ENCODE data around the gene COMP.

Gene COMP

DNA sequence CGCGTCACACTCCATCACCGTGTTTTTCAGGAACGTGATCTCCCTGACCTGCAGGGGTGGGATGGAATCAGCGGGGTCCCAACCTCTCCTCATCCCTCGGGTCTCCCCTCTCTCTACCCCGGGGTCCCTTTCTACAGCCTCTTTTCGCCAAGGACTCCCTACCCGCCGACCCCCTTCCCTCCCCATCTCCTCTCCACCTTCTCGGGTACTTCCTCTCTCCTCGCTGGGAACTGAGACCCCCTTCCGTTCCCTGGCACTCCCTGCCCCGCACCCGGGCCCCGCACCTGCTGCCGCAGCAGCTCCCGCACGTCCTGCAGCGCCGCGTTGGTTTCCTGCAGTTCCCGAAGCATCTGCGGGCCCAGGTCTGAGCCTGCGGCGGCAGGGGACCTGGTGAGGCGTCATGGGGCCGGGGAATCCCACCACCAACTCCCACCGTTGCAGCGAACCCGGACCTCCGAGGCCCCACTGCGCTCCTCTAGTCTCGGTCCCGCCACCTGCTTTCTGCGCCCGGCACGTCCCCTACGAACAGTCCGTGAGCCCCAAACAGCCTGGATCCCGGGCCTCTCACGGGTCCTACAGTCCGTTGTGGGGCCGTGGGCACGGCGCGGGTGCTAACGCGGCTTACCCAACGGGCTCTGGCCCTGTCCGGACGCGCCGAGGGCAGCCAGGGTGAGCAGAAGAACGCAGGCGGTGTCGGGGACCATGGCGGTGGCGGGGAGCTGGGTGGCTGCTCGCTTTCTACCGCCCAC is at the start of gene COMP:
COMP (minus strand) TSS at position 740 of the 749 bp plus-strand sequence; CDS start at position 704, 36 bp downstream.
- Histone ChIP-seq H3K4me1 (peaks cover 24% of the 10 kb centered on the region), H3K27me3 (peaks cover 100% of the 10 kb centered on the region), H3K27ac (no peak within 1 kb of the TSS), H3K9ac (no peak within 1 kb of the TSS), H4K20me1 (peaks cover 73% of the 10 kb centered on the region), H3K9me3 (peaks cover 4% of the 10 kb centered on the region; the same call in 1 of the 2 replicates), H3K4me2 (peak within 1 kb of the TSS; percentile 87; the same call in 1 of the 2 replicates), H3K36me3 (no peaks in the 10 kb centered on the region), H3K4me3 (peak within 1 kb of the TSS; percentile 60)
- no peak for TF ChIP-seq Cebpa-rat (IDR thresholded peaks at IDR 0.05)

DNA sequence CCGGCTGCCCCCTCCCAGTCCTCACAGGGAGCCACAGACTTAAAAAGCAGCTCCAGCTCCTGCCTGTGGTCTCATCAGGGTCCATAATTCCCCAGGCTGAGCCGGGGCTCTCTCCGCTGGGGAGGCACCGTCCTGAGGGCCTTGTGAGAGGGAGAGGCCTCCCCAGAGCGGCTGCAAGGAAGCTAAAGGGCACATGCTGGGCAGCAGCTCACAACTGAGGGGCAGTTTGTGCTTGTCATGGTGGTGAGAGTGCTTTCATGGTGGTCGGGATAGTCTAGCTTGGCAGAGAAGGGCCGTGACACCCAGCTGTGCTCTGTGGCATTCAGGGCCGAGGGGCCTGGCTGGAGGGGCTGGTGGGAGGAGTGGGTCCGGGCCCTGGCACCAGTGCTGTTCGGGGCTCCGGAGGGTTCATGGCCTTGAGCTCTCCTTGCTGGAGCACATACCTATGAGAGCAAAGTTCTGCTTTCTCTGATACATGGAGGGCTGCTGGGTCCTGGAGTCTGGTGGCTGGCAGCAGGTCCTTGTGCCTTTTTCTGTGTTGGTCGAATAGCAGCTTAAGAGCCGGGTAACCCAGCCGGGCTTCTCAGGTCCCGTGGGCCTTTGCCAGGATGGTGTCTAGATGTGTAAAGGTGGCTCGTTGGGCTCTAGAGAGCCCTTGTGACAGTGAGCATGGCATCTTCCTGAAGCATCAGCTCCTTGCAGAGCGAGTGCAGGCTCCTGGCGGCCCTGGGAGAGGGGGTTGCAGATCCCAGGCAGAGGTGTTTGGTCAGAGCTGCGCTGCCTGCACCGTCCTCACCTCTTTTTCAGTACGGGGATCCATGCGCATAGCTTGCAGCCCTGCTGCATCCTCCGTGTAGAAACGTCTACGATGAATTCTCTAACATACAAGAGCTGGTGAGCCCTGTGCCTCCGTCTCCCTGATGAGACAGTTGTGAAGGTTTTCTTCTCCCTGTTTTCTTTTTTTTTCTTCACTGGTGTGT is 49.5 kb upstream of the COMP start:
- peaks cover 100% of the 10 kb centered on the region for H4K20me1 ChIP-seq
- peaks cover 100% of the 10 kb centered on the region for H3K4me1 ChIP-seq
- no peak for TF ChIP-seq Cebpa-rat (IDR thresholded peaks at IDR 0.05)
- no peak overlapping the region for H3K4me3 ChIP-seq
- H3K27me3 ChIP-seq: no peaks in the 10 kb centered on the region
- H3K9me3 ChIP-seq: no peaks in the 10 kb centered on the region
- H3K9ac ChIP-seq: peak overlapping the region; percentile 24; the same call in 1 of the 2 replicates
- H3K36me3 ChIP-seq: peaks cover 70% of the 10 kb centered on the region
- peak overlapping the region; percentile 26; the same call in 1 of the 2 replicates for H3K27ac ChIP-seq
- H3K4me2 ChIP-seq: peak overlapping the region; percentile 52; the same call in 1 of the 2 replicates

DNA sequence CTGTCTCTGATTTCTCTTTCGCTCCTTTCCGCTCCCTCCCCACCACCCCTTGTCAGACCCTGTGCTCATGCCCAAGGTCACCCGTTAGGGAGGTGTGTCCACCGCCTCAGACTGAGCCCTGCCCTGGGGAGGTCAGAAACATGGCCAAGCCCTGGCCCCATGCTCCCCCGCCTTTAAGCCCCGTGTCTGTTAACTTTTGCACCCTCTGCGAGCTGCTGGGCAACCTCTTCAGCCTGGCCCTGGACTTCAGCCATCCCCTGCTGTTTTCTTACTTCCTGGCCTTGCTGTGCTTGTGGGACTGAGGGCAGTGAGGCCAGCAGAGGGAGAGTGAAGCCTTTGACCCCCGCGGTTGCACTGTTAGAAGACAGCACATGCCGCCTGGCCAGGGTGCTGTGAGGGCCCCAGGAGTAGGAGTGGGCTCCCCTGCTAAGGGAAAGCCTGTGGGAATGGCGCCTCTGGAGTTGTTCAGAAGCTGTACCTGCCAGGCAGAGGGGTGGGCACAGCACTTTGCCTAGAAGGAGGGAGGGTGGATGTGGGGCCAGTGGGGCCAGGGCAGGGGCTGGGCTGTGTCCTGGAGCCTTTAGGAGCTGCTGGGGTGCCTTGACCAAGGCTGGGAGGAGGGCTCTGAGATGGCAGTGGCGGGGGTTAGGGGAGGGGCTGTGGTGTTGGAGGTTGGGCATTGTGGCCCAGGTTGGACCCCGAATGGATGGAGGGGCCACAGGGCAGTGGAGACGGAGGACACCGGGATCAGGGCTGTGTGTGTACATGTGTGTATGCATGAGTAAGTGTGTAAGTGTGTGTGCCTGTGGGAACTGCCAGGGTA is 48.6 kb upstream of the COMP start:
- Histone ChIP-seq H4K20me1 (peaks cover 100% of the 10 kb centered on the region), H3K4me1 (peaks cover 100% of the 10 kb centered on the region), H3K9ac (0 out of 2 replicates have a peak overlapping the region, but pooled peaks have one; percentile 24), H3K27ac (peak overlapping the region; percentile 26; the same call in 1 of the 2 replicates), H3K4me3 (no peak overlapping the region), H3K9me3 (no peaks in the 10 kb centered on the region), H3K27me3 (no peaks in the 10 kb centered on the region), H3K36me3 (peaks cover 70% of the 10 kb centered on the region), H3K4me2 (peak overlapping the region; percentile 19; the same call in 1 of the 2 replicates)
- no peak for TF ChIP-seq Cebpa-rat (IDR thresholded peaks at IDR 0.05)

DNA sequence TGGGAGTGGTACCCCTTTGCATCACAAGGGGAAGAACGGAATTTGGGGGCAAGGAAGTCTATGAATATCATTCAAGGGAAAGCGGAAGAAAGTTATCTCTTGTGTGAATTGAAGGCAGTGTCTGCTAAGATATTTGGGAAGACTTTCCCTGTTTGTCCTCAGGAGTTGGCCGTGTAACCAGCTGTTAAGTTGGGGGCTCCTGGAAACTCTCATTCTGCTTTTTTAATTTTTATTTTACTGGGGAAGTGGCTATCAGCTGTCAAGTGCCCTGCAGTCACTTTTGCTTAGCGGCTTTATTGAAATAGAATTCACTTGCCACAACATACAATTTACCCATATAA is 43.5 kb upstream of the COMP start:
- H3K9ac ChIP-seq: peak overlapping the region; percentile 96; the same call in 1 of the 2 replicates

DNA sequence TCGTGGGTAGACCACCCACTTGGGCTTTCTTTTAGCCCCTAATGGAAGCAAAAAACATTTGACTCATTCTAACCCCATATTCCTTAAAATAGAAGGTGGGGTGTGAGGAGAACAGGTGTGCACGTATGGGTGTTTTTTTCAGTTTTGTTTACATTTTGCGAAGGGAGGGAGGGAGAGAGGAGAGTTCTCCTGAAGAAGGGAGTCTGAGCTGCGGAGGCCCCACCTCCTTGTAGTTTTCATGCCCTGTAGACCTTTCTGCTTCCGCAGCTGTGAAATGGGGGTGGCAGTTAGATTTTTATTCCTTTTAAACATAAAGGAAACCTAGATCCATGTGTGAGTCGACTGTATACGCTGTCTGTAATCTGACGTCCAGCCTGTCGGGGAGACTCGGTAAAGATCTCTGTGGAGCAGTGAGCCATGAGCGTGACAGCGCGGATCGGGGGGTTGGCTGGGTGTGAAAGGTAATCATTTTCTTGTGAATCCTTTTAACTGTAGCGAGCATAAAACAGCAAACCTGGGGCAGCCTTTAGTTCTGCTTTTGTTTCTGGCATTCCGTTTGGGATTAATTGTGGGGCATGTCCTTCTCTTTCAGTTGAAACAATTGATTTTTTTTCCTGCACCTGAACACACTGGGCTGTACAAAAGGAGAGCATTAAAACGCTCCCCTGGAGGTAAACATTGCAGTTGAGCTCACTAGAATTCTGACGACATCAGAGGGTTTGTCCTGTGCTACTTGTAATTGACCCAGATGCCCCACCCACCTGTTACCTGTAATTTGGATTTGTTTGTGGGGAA is 42.9 kb upstream of the COMP start:
- Histone ChIP-seq H3K4me1 (peaks cover 56% of the 10 kb centered on the region), H3K9me3 (no peaks in the 10 kb centered on the region), H3K27me3 (no peaks in the 10 kb centered on the region), H3K9ac (peak overlapping the region; percentile 96), H3K36me3 (peaks cover 55% of the 10 kb centered on the region), H3K4me2 (peak overlapping the region; percentile 97), H4K20me1 (peaks cover 72% of the 10 kb centered on the region), H3K4me3 (peak overlapping the region; percentile 100), H3K27ac (0 out of 2 replicates have a peak overlapping the region, but pooled peaks have one; percentile 9)
- TF ChIP-seq Cebpa-rat (IDR thresholded peaks at IDR 0.05): no peak

More for the DNA sequence above, 43.5 kb upstream of the COMP start:
- Histone ChIP-seq H3K9me3 (no peaks in the 10 kb centered on the region), H3K4me3 (peak overlapping the region; percentile 100; the same call in 1 of the 2 replicates), H3K36me3 (peaks cover 61% of the 10 kb centered on the region), H3K27ac (no peak overlapping the region), H3K4me2 (peak overlapping the region; percentile 97), H4K20me1 (peaks cover 78% of the 10 kb centered on the region), H3K4me1 (peaks cover 62% of the 10 kb centered on the region), H3K27me3 (no peaks in the 10 kb centered on the region)
- TF ChIP-seq Cebpa-rat (IDR thresholded peaks at IDR 0.05): no peak

DNA sequence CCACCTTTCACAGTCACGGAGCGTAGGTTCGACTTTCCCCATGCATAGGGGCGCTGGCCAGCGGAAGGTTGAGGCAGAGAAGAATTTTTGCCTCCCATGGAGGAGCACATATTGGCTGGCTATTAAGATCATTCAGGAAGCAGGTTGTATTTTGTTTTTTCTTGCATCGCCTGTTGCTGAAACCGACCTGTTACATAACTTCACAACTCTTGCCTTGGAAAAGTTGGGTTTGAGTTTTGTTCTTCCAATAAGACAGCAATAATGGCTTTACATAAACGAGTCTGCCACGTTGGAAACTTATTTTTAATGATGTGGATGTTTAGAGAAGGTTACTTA is 42.0 kb upstream of the COMP start:
- H3K36me3 ChIP-seq: peaks cover 46% of the 10 kb centered on the region
- no peaks in the 10 kb centered on the region for H3K9me3 ChIP-seq
- H3K4me3 ChIP-seq: peak overlapping the region; percentile 100
- peak overlapping the region; percentile 94 for H3K27ac ChIP-seq
- peaks cover 63% of the 10 kb centered on the region for H4K20me1 ChIP-seq
- peak overlapping the region; percentile 97 for H3K4me2 ChIP-seq
- H3K4me1 ChIP-seq: peaks cover 47% of the 10 kb centered on the region
- H3K9ac ChIP-seq: peak overlapping the region; percentile 96
- TF ChIP-seq Cebpa-rat (IDR thresholded peaks at IDR 0.05): no peak
- H3K27me3 ChIP-seq: no peaks in the 10 kb centered on the region

DNA sequence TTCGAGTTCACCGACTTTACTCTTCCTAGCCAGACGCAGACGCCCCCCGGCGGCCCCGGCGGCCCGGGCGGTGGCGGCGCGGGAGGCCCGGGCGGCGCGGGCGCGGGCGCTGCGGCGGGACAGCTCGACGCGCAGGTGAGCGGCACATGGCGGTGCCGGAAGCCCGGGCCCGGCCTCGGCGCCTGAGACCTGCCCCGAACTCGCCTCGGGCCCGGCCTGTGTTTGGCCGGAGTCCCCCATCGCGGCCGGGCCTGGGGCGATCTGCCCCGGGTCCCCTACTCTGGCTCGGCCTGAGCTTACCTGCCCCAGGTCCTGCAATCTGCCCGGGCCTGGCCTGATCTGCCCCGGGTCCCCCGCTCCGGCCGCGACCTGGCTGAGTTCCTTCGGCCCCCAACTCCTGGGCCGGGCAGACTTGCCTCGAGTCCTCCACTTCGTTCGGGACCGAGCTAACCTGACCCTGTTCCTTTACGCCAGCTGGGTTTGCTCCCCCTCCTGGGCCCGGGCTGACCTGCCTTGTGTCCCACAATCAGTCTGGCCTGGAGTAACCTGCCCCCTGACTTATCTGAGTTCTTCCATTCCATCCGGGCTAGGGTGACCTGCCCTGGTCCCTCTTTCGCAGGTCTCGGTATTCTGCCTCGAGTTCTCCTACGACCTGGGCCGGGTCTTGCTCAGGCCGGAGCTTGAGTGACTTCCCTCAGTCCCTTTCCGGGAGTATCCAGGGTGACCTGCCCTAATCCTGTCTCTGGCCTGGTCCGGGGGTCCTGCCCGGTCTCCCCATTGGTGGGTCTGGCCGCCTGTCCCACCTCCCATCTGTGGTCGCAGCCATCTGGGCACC is 41.4 kb upstream of the COMP start:
- Histone ChIP-seq H4K20me1 (peaks cover 57% of the 10 kb centered on the region), H3K27ac (peak overlapping the region; percentile 94), H3K27me3 (no peaks in the 10 kb centered on the region), H3K4me3 (peak overlapping the region; percentile 100), H3K9ac (peak overlapping the region; percentile 96), H3K9me3 (peaks cover 4% of the 10 kb centered on the region), H3K36me3 (peaks cover 40% of the 10 kb centered on the region), H3K4me1 (peaks cover 41% of the 10 kb centered on the region), H3K4me2 (peak overlapping the region; percentile 97)
- TF ChIP-seq Cebpa-rat (IDR thresholded peaks at IDR 0.05): no peak
